SK-N-SH (cell line): Measurements from ENCODE around the gene GPATCH4. TPM values are rescaled to one million over a fixed set of nuclear protein-coding genes. Genes with fewer than 3 reads are reported as not detected.
"Not testable (repeated sequence)": the region's sequence is repeated elsewhere in the genome, so short reads cannot be mapped to it uniquely, and the experiment has no call there.

ENCODE experiments used
- CTCF ChIA-PET: fragments of 300-600, 350-600 bp; formaldehyde crosslinking; extraction: SDS; loops from one replicate; lab custom pipeline; 2021; lab: Yijun Ruan, JAX
- POLR2A ChIA-PET: fragments of 350-600 bp; sonication (Branson Sonifier 250); formaldehyde crosslinking; extraction: SDS; loops from one replicate; lab custom pipeline; 2020; ENCODE audit warnings: antibody characterized with exemption, inconsistent platforms; lab: Yijun Ruan, JAX
- DNase-seq: peaks from one replicate; pipeline ENCODE4 v3.0.0; 2012
- H2AFZ ChIP-seq: fragments of 200-600 bp; sonication (generic); 2 replicates; pipeline ENCODE4 v1.8.1; 2016; ENCODE audit warnings: antibody characterized with exemption, mild to moderate bottlenecking, low read depth
- H3F3A ChIP-seq: fragments of 200-600 bp; sonication (generic); replicated peaks from 2 replicates; pipeline ENCODE3; 2016; ENCODE audit warnings: antibody characterized with exemption, mild to moderate bottlenecking; ENCODE audit not compliant: insufficient read depth
- H3K27ac ChIP-seq, 2 experiments: fragments of 200-500 bp in 1 of 2; fragments of 200-600 bp in 1 of 2; sonication (Bioruptor generic) in 1 of 2; sonication (generic), shearing (Covaris generic) in 1 of 2; 2 replicates each; pipeline versions ENCODE4 v1.5.1 to v1.6.1; 2014 to 2016; ENCODE audit warnings: low read depth in 2 of 2, inconsistent platforms in 1 of 2, low read length in 1 of 2, mild to moderate bottlenecking in 1 of 2, mixed read lengths in 1 of 2
- H3K27me3 ChIP-seq: fragments of 200-600 bp; sonication (generic), shearing (Covaris generic); 2 replicates; pipeline ENCODE4 v1.6.1; 2016; ENCODE audit warnings: mixed run types; ENCODE audit not compliant: insufficient read depth
- H3K36me3 ChIP-seq, 2 experiments: fragments of 200-500 bp in 1 of 2; fragments of 200-600 bp in 1 of 2; sonication (Bioruptor generic) in 1 of 2; sonication (generic) in 1 of 2; replicated peaks in 1 of 2; 2 replicates each; pipeline versions ENCODE3 to v1.5.1; 2014 to 2016; ENCODE audit warnings: low read length in 1 of 2, mild to moderate bottlenecking in 1 of 2; ENCODE audit not compliant: insufficient read depth in 2 of 2, control insufficient read depth in 1 of 2
- H3K4me1 ChIP-seq, 2 experiments: fragments of 200-500 bp in 1 of 2; fragments of 200-600 bp in 1 of 2; sonication (Bioruptor generic) in 1 of 2; sonication (generic), shearing (Covaris generic) in 1 of 2; 2 replicates each; pipeline versions ENCODE4 v1.5.1 to v1.6.1; 2014 to 2016; ENCODE audit warnings: low read depth in 1 of 2, low read length in 1 of 2, mixed run types in 1 of 2; ENCODE audit not compliant: insufficient read depth in 2 of 2, control insufficient read depth in 1 of 2
- H3K4me2 ChIP-seq: fragments of 200-600 bp; sonication (generic), shearing (Covaris generic); 2 replicates; pipeline ENCODE4 v1.6.1; 2017; ENCODE audit warnings: mixed run types
- H3K4me3 ChIP-seq, 2 experiments: fragments of 200-500 bp in 1 of 2; fragments of 200-600 bp in 1 of 2; sonication (Bioruptor generic) in 1 of 2; sonication (generic), shearing (Covaris generic) in 1 of 2; 2 replicates each; pipeline versions ENCODE4 v1.5.1 to v1.8.1; 2014 to 2016; ENCODE audit warnings: low read depth in 2 of 2, inconsistent platforms in 1 of 2, low read length in 1 of 2, mild to moderate bottlenecking in 1 of 2, mixed read lengths in 1 of 2, moderate library complexity in 1 of 2
- H3K79me2 ChIP-seq: fragments of 200-600 bp; sonication (generic); 2 replicates; pipeline ENCODE4 v1.8.1; 2017; ENCODE audit warnings: mild to moderate bottlenecking; ENCODE audit not compliant: insufficient read depth
- H3K9ac ChIP-seq: fragments of 200-600 bp; sonication (generic); 2 replicates; pipeline ENCODE4 v1.6.1; 2017; ENCODE audit warnings: mixed run types
- H3K9me2 ChIP-seq: fragments of 200-600 bp; sonication (generic); 2 replicates; pipeline ENCODE4 v1.6.1; 2017; ENCODE audit warnings: mixed run types
- H3K9me3 ChIP-seq: fragments of 200-600 bp; sonication (generic); 2 replicates; pipeline ENCODE4 v1.6.1; 2017; ENCODE audit warnings: mixed run types, mild to moderate bottlenecking, moderate library complexity
- H4K20me1 ChIP-seq: fragments of 200-600 bp; sonication (generic); 2 replicates; pipeline ENCODE4 v1.6.1; 2017; ENCODE audit warnings: mild to moderate bottlenecking, mixed run types; ENCODE audit not compliant: insufficient read depth
- MAX ChIP-seq: IDR thresholded peaks from 2 replicates; pipeline ENCODE4 v1.4.0; 2012; ENCODE audit warnings: low read depth
- MXI1 ChIP-seq: IDR thresholded peaks from 2 replicates; pipeline ENCODE4 v1.6.1; 2012; ENCODE audit warnings: mild to moderate bottlenecking, low read depth, low read length, improper control_type of control experiment
- NRF1 ChIP-seq: IDR thresholded peaks from 2 replicates; pipeline ENCODE4 v1.6.1; 2012; ENCODE audit warnings: low read depth, mild to moderate bottlenecking, low read length
- RAD21 ChIP-seq: IDR thresholded peaks from 2 replicates; pipeline ENCODE4 v1.6.1; 2012; ENCODE audit warnings: mild to moderate bottlenecking, low read length
- RFX5 ChIP-seq: IDR thresholded peaks from 2 replicates; pipeline ENCODE4 v1.6.1; 2012; ENCODE audit warnings: mild to moderate bottlenecking, improper control_type of control experiment, low read length
- SIN3A ChIP-seq: IDR thresholded peaks from 2 replicates; pipeline ENCODE4 v1.6.1; 2012; ENCODE audit warnings: low read depth, mild to moderate bottlenecking, low read length, moderate library complexity, borderline replicate concordance
- TAF1 ChIP-seq: IDR thresholded peaks from 2 replicates; pipeline ENCODE4 v1.6.1; 2012; ENCODE audit warnings: low read depth, mild to moderate bottlenecking, low read length, moderate library complexity, borderline replicate concordance
- USF2 ChIP-seq: fragments of 150-350 bp; IDR thresholded peaks from 2 replicates; pipeline ENCODE4 v1.6.1; 2017; ENCODE audit warnings: antibody characterized with exemption, low read length, low read depth, borderline replicate concordance
- WGBS: methylation state at CpG from one replicate; pipeline ENCODE4 v1.1.6; 2017; ENCODE audit warnings: low lambda C conversion rate; 5-methylcytosine and 5-hydroxymethylcytosine counted together
- polyA plus RNA-seq, 3 experiments: library from polyadenylated mRNA; depleted of rRNA; stranded (reverse); fragments of >200 nt; gene quantifications; 2 replicates each; pipeline ENCODE4 v1.2.3, GENCODE V29; 2012

The GPATCH4 gene
- polyA plus RNA-seq, 1 of the 3 experiments (the other 2 are of a cell fraction) = 36.6 TPM

GRCh38 chr1:156553860-156554485, 47.3 kb downstream of the GPATCH4 start:
- Histone ChIP-seq H3K27me3 (no peaks in the 10 kb centered on the region), H3K9me3 (no peaks in the 10 kb centered on the region), H3K4me3 (no peak overlapping the region), H3K9me2 (no peaks in the 10 kb centered on the region), H3K4me2 (no peak overlapping the region), H4K20me1 (no peaks in the 10 kb centered on the region), H3K36me3 (peaks cover 11 to 23% of the 10 kb centered on the region in 2 experiments), H2AFZ (no peak overlapping the region), H3K27ac (no peak overlapping the region), H3K79me2 (no peaks in the 10 kb centered on the region), H3K9ac (no peak overlapping the region), H3F3A (no peaks in the 10 kb centered on the region), H3K4me1 (no peaks in the 10 kb centered on the region)
- TF ChIP-seq MXI1 = no peak
- TF ChIP-seq TAF1 = no peak
- POLR2A ChIA-PET = no interaction called here
- CTCF ChIA-PET = interaction anchor here (1.2 to 1.4 kb wide), 2 partner anchors 18 to 74 kb away, joined by 3 read pairs; no protein-coding TSS in a partner anchor
- DNase-seq = no peak
- 99% methylated on average over 5 of the region's 6 CpGs for WGBS

- H3K9me2 ChIP-seq, H2AFZ ChIP-seq, H3F3A ChIP-seq, H3K27me3 ChIP-seq, H3K4me1 ChIP-seq, H3K4me2 ChIP-seq, H3K79me2 ChIP-seq, H3K4me3 ChIP-seq, H3K27ac ChIP-seq, H3K9ac ChIP-seq, H3K9me3 ChIP-seq, POLR2A ChIA-PET, DNase-seq, H4K20me1 ChIP-seq: not testable (repeated sequence)
- WGBS = 96% methylated on average over 4 of the region's 4 CpGs
- peaks cover 11 to 30% of the 10 kb centered on the region in 2 experiments for H3K36me3 ChIP-seq
- CTCF ChIA-PET = interaction anchor here (0.8 to 1.2 kb wide), 2 partner anchors 17 to 72 kb away, joined by 3 to 5 read pairs; no protein-coding TSS in a partner anchor
Observed at GRCh38 chr1:156552937-156553336, 48.3 kb downstream of the GPATCH4 start.

GRCh38 chr1:156552518-156552917, 48.8 kb downstream of the GPATCH4 start:
- no peaks in the 10 kb centered on the region for H3K4me1 ChIP-seq
- no peak overlapping the region for H2AFZ ChIP-seq
- H3K79me2 ChIP-seq = no peaks in the 10 kb centered on the region
- H4K20me1 ChIP-seq = no peaks in the 10 kb centered on the region
- no peaks in the 10 kb centered on the region for H3K9me2 ChIP-seq
- CTCF ChIA-PET = interaction anchor here (0.8 to 2.0 kb wide), 3 partner anchors 17 to 72 kb away, joined by 3 to 5 read pairs (median 5); partner anchors contain the start of gene MEF2D
- no peak for TF ChIP-seq SIN3A
- no peak for TF ChIP-seq RFX5
- no peak for TF ChIP-seq NRF1
- TF ChIP-seq USF2 = no peak
- TF ChIP-seq MAX = no peak
- TF ChIP-seq RAD21 = no peak
- WGBS = 80% methylated on average over 5 of the region's 5 CpGs
- H3K36me3 ChIP-seq = peaks cover 11 to 31% of the 10 kb centered on the region in 2 experiments
- no peak overlapping the region for H3K9ac ChIP-seq
- no peak overlapping the region for H3K4me3 ChIP-seq
- DNase-seq = no peak
- POLR2A ChIA-PET = no interaction called here
- H3K4me2 ChIP-seq = no peak overlapping the region
- no peak overlapping the region for H3K27ac ChIP-seq
- H3K27me3 ChIP-seq = no peaks in the 10 kb centered on the region
- no peaks in the 10 kb centered on the region for H3F3A ChIP-seq
- no peaks in the 10 kb centered on the region for H3K9me3 ChIP-seq
